Measurements from ENCODE around the gene SBSN. TPM values are rescaled to one million over a fixed set of nuclear protein-coding genes. Genes with fewer than 3 reads are reported as not detected.

Gene SBSN
- total RNA-seq, 1 experiment from 2014 or later = 0.15 TPM

GRCh38 chr19:35519291-35519690 lies 8.8 kb downstream of the SBSN start:
- Histone ChIP-seq H4K5ac (ENCODE audit: insufficient read length, low read depth, low read length) (no peak overlapping the region), H2AFZ (ENCODE audit: low read length) (no peak overlapping the region), H3K56ac (ENCODE audit: insufficient read length, low read depth, low read length) (no peak overlapping the region)

More at GRCh38 chr19:35519291-35519690, 8.8 kb downstream of the SBSN start:
- H2AK5ac ChIP-seq (ENCODE audit: insufficient read length, low read length) = no peak overlapping the region
- no peaks in the 10 kb centered on the region for H3K9me3 ChIP-seq (ENCODE audit: control insufficient read depth, low read depth, low read length)
- no peak overlapping the region for H2BK12ac ChIP-seq (ENCODE audit: insufficient read length, low read depth, low read length)
- no peak overlapping the region for H2BK5ac ChIP-seq (ENCODE audit: insufficient read length, low read length)
- 0 out of 7 replicates have a peak overlapping the region, but pooled peaks of 1 of the 3 experiments have one; percentile 0 for H3K27ac Mint-ChIP-seq
- H3T11ph ChIP-seq (ENCODE audit: low read length) = no peak overlapping the region
- no peaks in the 10 kb centered on the region for H3K36me3 Mint-ChIP-seq (ENCODE audit: insufficient read depth in 1 of 3, low read depth in 3 of 3)
- no peaks in the 10 kb centered on the region for H3K79me2 ChIP-seq (ENCODE audit: insufficient read depth, low read length)
- H3K18ac ChIP-seq (ENCODE audit: insufficient read length, low read depth, low read length) = no peak overlapping the region
- H3K27me3 Mint-ChIP-seq (ENCODE audit: low read depth) = peaks cover 20% of the 10 kb centered on the region
- H4K20me1 ChIP-seq (ENCODE audit: control insufficient read depth, insufficient read depth, insufficient read length) = no peaks in the 10 kb centered on the region
- peaks cover 5% of the 10 kb centered on the region; the same call in 1 of the 2 replicates for H3K4me1 ChIP-seq (ENCODE audit: insufficient read depth, low read length)
- no peak overlapping the region for H2BK15ac ChIP-seq (ENCODE audit: low read depth, low read length)
- H3K9ac ChIP-seq (ENCODE audit: extremely low read depth, insufficient read length, low read length) = no peak overlapping the region
- H3K27me3 ChIP-seq (ENCODE audit: insufficient read depth, low read length) = no peaks in the 10 kb centered on the region; the same call in none of the 2 replicates
- H4K8ac ChIP-seq (replicated peaks; ENCODE audit: insufficient read length, low read depth, low read length) = no peak overlapping the region
- no peak overlapping the region for H3K4me2 ChIP-seq (ENCODE audit: insufficient read depth, insufficient read length, low read length)
- H3K4ac ChIP-seq (ENCODE audit: low read depth, low read length) = no peak overlapping the region
- no peak overlapping the region for H3K23ac ChIP-seq (ENCODE audit: insufficient read length, low read depth, low read length)
- H3K27ac ChIP-seq (ENCODE audit: insufficient read length, low read depth, low read length) = no peak overlapping the region
- no peaks in the 10 kb centered on the region; a peak in 1 of 5 replicates for H3K9me3 Mint-ChIP-seq
- no CpG with 5 or more reads among the region's 7 CpGs for WGBS (ENCODE audit: extremely low coverage, insufficient read length, low lambda C conversion rate)
- TF ChIP-seq, protein P1, sequence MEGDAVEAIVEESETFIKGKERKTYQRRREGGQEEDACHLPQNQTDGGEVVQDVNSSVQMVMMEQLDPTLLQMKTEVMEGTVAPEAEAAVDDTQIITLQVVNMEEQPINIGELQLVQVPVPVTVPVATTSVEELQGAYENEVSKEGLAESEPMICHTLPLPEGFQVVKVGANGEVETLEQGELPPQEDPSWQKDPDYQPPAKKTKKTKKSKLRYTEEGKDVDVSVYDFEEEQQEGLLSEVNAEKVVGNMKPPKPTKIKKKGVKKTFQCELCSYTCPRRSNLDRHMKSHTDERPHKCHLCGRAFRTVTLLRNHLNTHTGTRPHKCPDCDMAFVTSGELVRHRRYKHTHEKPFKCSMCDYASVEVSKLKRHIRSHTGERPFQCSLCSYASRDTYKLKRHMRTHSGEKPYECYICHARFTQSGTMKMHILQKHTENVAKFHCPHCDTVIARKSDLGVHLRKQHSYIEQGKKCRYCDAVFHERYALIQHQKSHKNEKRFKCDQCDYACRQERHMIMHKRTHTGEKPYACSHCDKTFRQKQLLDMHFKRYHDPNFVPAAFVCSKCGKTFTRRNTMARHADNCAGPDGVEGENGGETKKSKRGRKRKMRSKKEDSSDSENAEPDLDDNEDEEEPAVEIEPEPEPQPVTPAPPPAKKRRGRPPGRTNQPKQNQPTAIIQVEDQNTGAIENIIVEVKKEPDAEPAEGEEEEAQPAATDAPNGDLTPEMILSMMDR (conservative IDR thresholded peaks at IDR 0.05) = no peak
- no peak overlapping the region for H4K91ac ChIP-seq (ENCODE audit: insufficient read length, low read depth, low read length)
- H3K23me2 ChIP-seq (ENCODE audit: insufficient read length, low read depth, low read length, poor library complexity, severe bottlenecking) = peaks cover 3% of the 10 kb centered on the region
- peaks cover 16 to 40% of the 10 kb centered on the region in 2 experiments for H3K4me1 Mint-ChIP-seq
- no peak overlapping the region for H2BK20ac ChIP-seq (ENCODE audit: low read depth, low read length, poor library complexity, severe bottlenecking)
- no peaks in the 10 kb centered on the region for H3K79me1 ChIP-seq (ENCODE audit: insufficient read depth, low read depth, low read length, poor library complexity, severe bottlenecking)
- no peak overlapping the region for H3K14ac ChIP-seq (ENCODE audit: insufficient read depth, low read length)
- no peak overlapping the region for H2BK120ac ChIP-seq (ENCODE audit: low read depth, low read length, poor library complexity, severe bottlenecking)
- H3K4me3 Mint-ChIP-seq = no peak overlapping the region; a peak in 1 of 5 replicates
- DNase-seq = no peak
